NCI-H1048 (cell line): ENCODE data around the gene TANC1.
"Not testable (repeated sequence)": the region's sequence is repeated elsewhere in the genome, so short reads cannot be mapped to it uniquely, and the experiment has no call there.

ENCODE experiments used
- DNase-seq: peaks from one replicate; lab custom pipeline; 2025; lab: John Stamatoyannopoulos, UW

The TANC1 gene

GRCh38 chr2:159089543-159089942 lies 121.1 kb downstream of the TANC1 start:
- no peak for DNase-seq

- no peak for DNase-seq
These were observed 122.2 kb downstream of the TANC1 start for GRCh38 chr2:159090514-159091201.

- DNase-seq: no peak
These were observed 122.9 kb downstream of the TANC1 start for GRCh38 chr2:159091381-159091780.

- no peak for DNase-seq
These were observed 123.5 kb downstream of the TANC1 start for GRCh38 chr2:159091976-159092375.

- no peak for DNase-seq
These were observed 125.1 kb downstream of the TANC1 start for GRCh38 chr2:159093497-159093896.

- no peak for DNase-seq
These were observed 125.8 kb downstream of the TANC1 start for GRCh38 chr2:159094173-159094737.

GRCh38 chr2:159095813-159096212 lies 127.4 kb downstream of the TANC1 start:
- no peak for DNase-seq

- not testable (repeated sequence) for DNase-seq
These were observed 127.9 kb downstream of the TANC1 start for GRCh38 chr2:159096302-159096855.

- no peak for DNase-seq
These were observed 128.5 kb downstream of the TANC1 start for GRCh38 chr2:159096901-159097300.

- no peak for DNase-seq
These were observed 129.9 kb downstream of the TANC1 start for GRCh38 chr2:159098361-159098760.

- DNase-seq: no peak
These were observed 130.5 kb downstream of the TANC1 start for GRCh38 chr2:159098921-159099411.

- no peak for DNase-seq
These were observed 133.5 kb downstream of the TANC1 start for GRCh38 chr2:159101755-159102489.

- no peak for DNase-seq
These were observed 135.0 kb downstream of the TANC1 start for GRCh38 chr2:159103411-159103810.

- no peak for DNase-seq
These were observed 137.7 kb downstream of the TANC1 start for GRCh38 chr2:159106109-159106508.

GRCh38 chr2:159108181-159108893 lies 139.9 kb downstream of the TANC1 start:
- DNase-seq: no peak

- no peak for DNase-seq
These were observed 141.1 kb downstream of the TANC1 start for GRCh38 chr2:159109517-159109916.

- no peak for DNase-seq
These were observed 142.3 kb downstream of the TANC1 start for GRCh38 chr2:159110784-159111183.

GRCh38 chr2:159111346-159111927 lies 143.0 kb downstream of the TANC1 start:
- no peak for DNase-seq

- no peak for DNase-seq
These were observed 146.4 kb downstream of the TANC1 start for GRCh38 chr2:159114835-159115234.

- no peak for DNase-seq
These were observed 148.5 kb downstream of the TANC1 start for GRCh38 chr2:159116922-159117321.

- DNase-seq: no peak
These were observed 149.2 kb downstream of the TANC1 start for GRCh38 chr2:159117658-159118057.
